ENCODE results near the gene ELAVL2. TPM values are rescaled to one million over a fixed set of nuclear protein-coding genes. Genes with fewer than 3 reads are reported as not detected.

ELAVL2 gene
- total and polyA plus RNA-seq, 2 of the 4 experiments (the other 2 are of a cell fraction): 0.36 TPM; not detected in 1

DNA sequence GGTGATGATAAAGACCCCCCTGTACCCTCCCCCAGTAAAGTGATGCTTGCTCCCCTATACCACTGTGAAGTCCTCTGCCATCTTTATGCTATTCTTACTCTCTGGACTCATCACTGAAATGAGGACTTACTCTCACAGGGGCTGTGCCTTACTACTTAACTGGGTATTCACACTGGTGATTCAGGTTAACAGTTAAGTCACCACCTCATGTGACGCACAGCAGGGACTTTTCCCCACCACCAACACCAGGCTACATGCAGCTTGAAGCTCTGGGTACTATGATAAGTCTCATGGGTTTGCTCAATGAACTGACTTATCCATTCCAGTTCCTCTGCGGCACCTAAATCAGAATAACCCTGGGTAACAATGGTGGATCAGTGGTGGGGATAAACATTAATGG is 163.7 kb downstream of the ELAVL2 start:
- ATAC-seq (ENCODE audit: low read depth) (no peak), DNase-seq (no peak)
- Histone ChIP-seq H4K91ac (ENCODE audit: insufficient read depth, low read depth, low read length) (no peak overlapping the region), H4K20me1 (ENCODE audit: insufficient read depth, low read length) (no peaks in the 10 kb centered on the region), H3K56ac (ENCODE audit: extremely low read depth, insufficient read depth, low read length) (no peak overlapping the region), H3K9me1 (ENCODE audit: insufficient read depth, low read length) (no peaks in the 10 kb centered on the region), H3K4me1 (ENCODE audit: control insufficient read depth, insufficient read depth, low read length) (no peaks in the 10 kb centered on the region), H3K9ac (ENCODE audit: low read depth, low read length) (no peak overlapping the region), H3K4me2 (ENCODE audit: low read depth, low read length) (no peak overlapping the region), H2BK5ac (ENCODE audit: low read depth, low read length, poor library complexity, severe bottlenecking) (no peak overlapping the region), H4K8ac (ENCODE audit: low read depth in 2 of 2, low read length in 2 of 2) (no peak overlapping the region), H2BK15ac (ENCODE audit: low read depth, low read length) (no peak overlapping the region), H3K14ac (replicated peaks; ENCODE audit: low read depth, low read length) (no peak overlapping the region), H3K18ac (ENCODE audit: low read depth, low read length) (no peak overlapping the region), H2AFZ (replicated peaks; ENCODE audit: low read length, poor library complexity) (no peak overlapping the region), H3K4ac (ENCODE audit: low read depth, low read length) (no peak overlapping the region), H3K27me3 (ENCODE audit: control insufficient read depth, insufficient read depth, low read length) (no peaks in the 10 kb centered on the region), H2AK5ac (ENCODE audit: low read depth, low read length) (no peak overlapping the region), H3K36me3 (ENCODE audit: control insufficient read depth, insufficient read depth, low read length) (no peaks in the 10 kb centered on the region), H2BK120ac (ENCODE audit: low read depth, low read length) (no peak overlapping the region), H4K5ac (ENCODE audit: low read depth, low read length) (no peak overlapping the region), H3K79me1 (ENCODE audit: low read depth in 1 of 2, low read length in 2 of 2) (no peaks in the 10 kb centered on the region), H2AK9ac (replicated peaks; ENCODE audit: low read depth, low read length, poor library complexity) (no peak overlapping the region), H2BK20ac (ENCODE audit: low read depth, low read length) (no peak overlapping the region), H3K4me3 (ENCODE audit: insufficient read depth, low read depth, low read length) (no peak overlapping the region), H3K9me3 (ENCODE audit: control insufficient read depth, insufficient read depth, low read length) (peaks cover 10% of the 10 kb centered on the region), H3K27ac (ENCODE audit: insufficient read depth, low read length) (no peak overlapping the region), H3K23ac (ENCODE audit: low read depth, low read length) (no peak overlapping the region)
- no CpG with 5 or more reads among the region's 2 CpGs for WGBS, 2 experiments (ENCODE audit: extremely low coverage in 2 of 2, insufficient read length in 1 of 2)
- dilution Hi-C loops (cut with HindIII; ENCODE audit: low sequenced_read_pairs, unreplicated experiment): no loop called here
- BruUV-seq (replicated peaks): no TSS peak
- in situ Hi-C loops (cut with MboI; ENCODE audit: low sequenced_read_pairs): no loop called here
- ChIA-PET CTCF (no interaction called here), POLR2A (ENCODE audit: unreplicated experiment) (no interaction called here)
- TF ChIP-seq MAZ (IDR thresholded peaks at IDR 0.05; ENCODE audit: borderline replicate concordance, low read depth, low read length): no peak
- no peak for TF ChIP-seq CTCF (conservative IDR thresholded peaks at IDR 0.05; ENCODE audit: low read depth, low read length)
- TF ChIP-seq ELK1 (IDR thresholded peaks at IDR 0.05; ENCODE audit: borderline replicate concordance, low read depth, low read length): no peak
- no peak for TF ChIP-seq POLR2A (IDR thresholded peaks at IDR 0.05; ENCODE audit: low read depth, low read length)
- no peak for TF ChIP-seq NFE2L2 (IDR thresholded peaks at IDR 0.05; ENCODE audit: low read depth, low read length)
- TF ChIP-seq MAFK (IDR thresholded peaks at IDR 0.05; ENCODE audit: low read depth, low read length): no peak
- intact Hi-C loops (cut with micrococcal nuclease): no loop called here
